ENCODE results near the gene BRPF1. TPM values are rescaled to one million over a fixed set of nuclear protein-coding genes. Genes with fewer than 3 reads are reported as not detected.
A peak's percentile ranks its signal among the peaks of the same experiment; 100 is the strongest.

BRPF1 gene
- polyA plus RNA-seq, 1 of the 3 experiments (the other 2 are of a cell fraction): 13.0 TPM

GRCh38 chr3:9791127-9791526 is 59.6 kb downstream of the BRPF1 start:
- H3K79me2 ChIP-seq (ENCODE audit: insufficient read depth): peaks cover 54% of the 10 kb centered on the region
- no peak overlapping the region for H3K27ac ChIP-seq (ENCODE audit: low read depth in 2 of 2, low read length in 1 of 2)
- TF ChIP-seq SMC3 (IDR thresholded peaks at IDR 0.05; ENCODE audit: low read depth, low read length): no peak
- TF ChIP-seq CTCF (IDR thresholded peaks at IDR 0.05): no peak
- no peak for TF ChIP-seq PBX3 (IDR thresholded peaks at IDR 0.05)
- TF ChIP-seq FOXJ3 (CRISPR knock-in tag; IDR thresholded peaks at IDR 0.05): no peak
- TF ChIP-seq RFX5 (IDR thresholded peaks at IDR 0.05; ENCODE audit: low read length): no peak
- no peak for TF ChIP-seq MXI1 (IDR thresholded peaks at IDR 0.05; ENCODE audit: low read depth, low read length)
- no peak for TF ChIP-seq IRF3 (IDR thresholded peaks at IDR 0.05; ENCODE audit: low read depth, low read length)
- TF ChIP-seq EZH2phosphoT487 (IDR thresholded peaks at IDR 0.05; ENCODE audit: borderline replicate concordance, low read depth): no peak
- no peak for TF ChIP-seq TEAD4 (IDR thresholded peaks at IDR 0.05; ENCODE audit: borderline replicate concordance, insufficient read depth)
- TF ChIP-seq FOSL2 (IDR thresholded peaks at IDR 0.05; ENCODE audit: borderline replicate concordance, low read depth): no peak
- no peak for TF ChIP-seq USF1 (IDR thresholded peaks at IDR 0.05; ENCODE audit: borderline replicate concordance, low read depth)
- no peak for TF ChIP-seq POLR2AphosphoS5 (IDR thresholded peaks at IDR 0.05; ENCODE audit: low read depth, low read length)
- TF ChIP-seq NFIC (IDR thresholded peaks at IDR 0.05; ENCODE audit: borderline replicate concordance): no peak
- no peak for TF ChIP-seq EP300 (IDR thresholded peaks at IDR 0.05; ENCODE audit: borderline replicate concordance in 1 of 2, low read depth in 1 of 2, low read length in 1 of 2)
- no peak for TF ChIP-seq CHD2 (IDR thresholded peaks at IDR 0.05; ENCODE audit: low read length, partially characterized antibody)
- TF ChIP-seq ZBTB33 (IDR thresholded peaks at IDR 0.05; ENCODE audit: borderline replicate concordance, low read depth): no peak
- TF ChIP-seq MEF2A (IDR thresholded peaks at IDR 0.05; ENCODE audit: borderline replicate concordance, low read depth): no peak
- H3K27me3 ChIP-seq (ENCODE audit: insufficient read depth): no peaks in the 10 kb centered on the region
- peaks cover 43 to 44% of the 10 kb centered on the region in 2 experiments for H3K36me3 ChIP-seq (replicated peaks in 1 of 2; ENCODE audit: control insufficient read depth in 1 of 2, insufficient read depth in 2 of 2, low read length in 1 of 2)
- H3K4me1 ChIP-seq (ENCODE audit: control insufficient read depth in 1 of 2, insufficient read depth in 2 of 2, low read depth in 1 of 2, low read length in 1 of 2): peaks cover 10 to 13% of the 10 kb centered on the region in 2 experiments; a peak in 1 of 4 replicates
- CTCF ChIA-PET: interaction anchor here (1.0 to 1.1 kb wide), 2 partner anchors 9 to 10 kb away, joined by 3 read pairs; no protein-coding TSS in a partner anchor
- H3K4me2 ChIP-seq: peak overlapping the region; percentile 83
- POLR2A ChIA-PET: interaction anchor here (0.6 to 0.7 kb wide), 2 partner anchors 22 to 27 kb away, joined by 3 to 4 read pairs; no protein-coding TSS in a partner anchor
- no peaks in the 10 kb centered on the region for H3F3A ChIP-seq (replicated peaks; ENCODE audit: insufficient read depth)
- H3K4me3 ChIP-seq (ENCODE audit: low read depth in 2 of 2, low read length in 1 of 2): peak overlapping the region; percentile 82 to 96; a peak in 3 of 4 replicates
- H3K9me3 ChIP-seq: no peaks in the 10 kb centered on the region
- no peak for DNase-seq
- no peaks in the 10 kb centered on the region for H3K9me2 ChIP-seq
- 81% methylated on average over 4 of the region's 11 CpGs for WGBS (ENCODE audit: low lambda C conversion rate)
- H3K9ac ChIP-seq: peak overlapping the region; percentile 98; the same call in 1 of the 2 replicates
- H2AFZ ChIP-seq (ENCODE audit: low read depth): no peak overlapping the region
- peaks cover 4% of the 10 kb centered on the region; the same call in 1 of the 2 replicates for H4K20me1 ChIP-seq (ENCODE audit: insufficient read depth)
